Gastrocnemius medialis (tissue), 4 donors: ENCODE measurements around the gene ERCC1.

ENCODE experiments used
- CTCF ChIP-seq, 5 experiments: fragments of 450-650 bp in 3 of 5; fragments of 200-600 bp in 2 of 5; sonication (generic) in 2 of 5; IDR thresholded peaks in 4 of 5; conservative IDR thresholded peaks in 1 of 5; 1 replicate in 4 of 5; 2 replicates in 1 of 5; pipeline ENCODE4 v1.5.1; 2016 to 2019; ENCODE audit warnings: antibody characterized with exemption in 5 of 5, mild to moderate bottlenecking in 3 of 5, moderate library complexity in 3 of 5
- POLR2A ChIP-seq, 2 donors: fragments of 450-650 bp; IDR thresholded peaks; one replicate each; pipeline ENCODE4 v1.6.1; 2017; ENCODE audit warnings: antibody characterized with exemption in 2 of 2, mild to moderate bottlenecking in 2 of 2, moderate library complexity in 2 of 2

- no peak for TF ChIP-seq CTCF (IDR thresholded peaks at IDR 0.05 in 4 of 5, conservative IDR thresholded peaks at IDR 0.05 in 1 of 5)
- no peak for TF ChIP-seq POLR2A (IDR thresholded peaks at IDR 0.05)
Measured at GRCh38 chr19:45457776-45458175, 34.1 kb upstream of the ERCC1 start.
